PC-9 (cell line): ENCODE results near the gene DUSP21. TPM values are rescaled to one million over a fixed set of nuclear protein-coding genes. Genes with fewer than 3 reads are reported as not detected.

Experiments
- BruUV-seq: library from RNA; stranded (reverse); fragments of 400-500 nt; replicated peaks from 2 replicates; lab custom pipeline; 2021; lab: Mats Ljungman, UMichigan
- CTCF ChIA-PET: fragments of 300-600 bp; sonication (Branson Sonifier 250); formaldehyde crosslinking; loops from one replicate; lab custom pipeline; 2022; ENCODE audit warnings: antibody characterized with exemption; lab: Charles Lee
- POLR2A ChIA-PET: fragments of 300-600 bp; sonication (Branson Sonifier 250); formaldehyde crosslinking; loops from one replicate; lab custom pipeline; 2022; ENCODE audit warnings: antibody characterized with exemption; ENCODE audit not compliant: unreplicated experiment; lab: Charles Lee
- DNase-seq, 2 experiments: peaks; one replicate each; pipeline versions ENCODE4 v3.0.0 to v3.0.0-alpha.2; 2015 to 2022; ENCODE audit warnings: mixed read lengths in 1 of 2
- H2AFZ ChIP-seq: fragments of 200-600 bp; sonication (generic); 2 replicates; pipeline ENCODE4 v1.8.1; 2017; ENCODE audit warnings: antibody characterized with exemption
- H3F3A ChIP-seq: fragments of 200-600 bp; sonication (generic); 2 replicates; pipeline ENCODE4 v1.8.1; 2017; ENCODE audit warnings: antibody characterized with exemption, mild to moderate bottlenecking, low read depth; ENCODE audit not compliant: insufficient read depth
- H3K27ac ChIP-seq: fragments of 200-600 bp; sonication (generic); 2 replicates; pipeline ENCODE4 v1.6.1; 2016; ENCODE audit warnings: mixed run types
- H3K27me3 ChIP-seq: fragments of 200-600 bp; sonication (generic); 2 replicates; pipeline ENCODE4 v1.6.1; 2016; ENCODE audit warnings: low read depth, mixed run types; ENCODE audit not compliant: insufficient read depth
- H3K36me3 ChIP-seq: fragments of 200-600 bp; sonication (generic); 2 replicates; pipeline ENCODE4 v1.6.1; 2016; ENCODE audit warnings: low read depth, mixed run types
- H3K4me1 ChIP-seq: fragments of 200-600 bp; sonication (generic); replicated peaks from 2 replicates; pipeline ENCODE4 v1.6.1; 2016; ENCODE audit warnings: mixed run types; ENCODE audit not compliant: insufficient read depth
- H3K4me2 ChIP-seq: fragments of 200-600 bp; sonication (generic); 2 replicates; pipeline ENCODE4 v1.6.1; 2017; ENCODE audit warnings: mixed run types
- H3K4me3 ChIP-seq: fragments of 200-600 bp; sonication (generic); 2 replicates; pipeline ENCODE4 v1.6.1; 2016; ENCODE audit warnings: mixed run types
- H3K79me2 ChIP-seq: fragments of 200-600 bp; sonication (generic); 2 replicates; pipeline ENCODE4 v1.6.1; 2017; ENCODE audit warnings: low read depth, mixed run types
- H3K9me2 ChIP-seq: fragments of 200-600 bp; sonication (generic); 2 replicates; pipeline ENCODE4 v1.8.1; 2017; ENCODE audit warnings: mild to moderate bottlenecking; ENCODE audit not compliant: insufficient read depth
- H3K9me3 ChIP-seq: fragments of 200-600 bp; sonication (generic); 2 replicates; pipeline ENCODE4 v1.8.1; 2016; ENCODE audit warnings: low read depth; ENCODE audit not compliant: insufficient read depth
- H4K20me1 ChIP-seq: fragments of 200-600 bp; sonication (generic); 2 replicates; pipeline ENCODE4 v1.8.1; 2017; ENCODE audit not compliant: insufficient read depth
- EZH2 ChIP-seq: fragments of 200-600 bp; sonication (generic); IDR thresholded peaks from 2 replicates; pipeline ENCODE4 v1.8.0; 2017; ENCODE audit warnings: antibody characterized with exemption, low read depth
- intact Hi-C: fragments of 100-400 bp; cut with micrococcal nuclease; formaldehyde crosslinking; loops from one replicate; pipeline ENCODE4 v1.10.0; 2022; ENCODE audit not compliant: unreplicated experiment
- total RNA-seq: library from RNA; stranded (reverse); gene quantifications from 2 replicates; pipeline ENCODE4 v1.2.3, GENCODE V29; 2021
- TF ChIP-seq, protein P1 (sequence below): fragments of 200-600 bp; sonication (generic); conservative IDR thresholded peaks from 2 replicates; pipeline ENCODE4 v1.6.1; 2017; ENCODE audit warnings: mixed run types, antibody characterized with exemption, mild to moderate bottlenecking, moderate library complexity

Gene DUSP21
- total RNA-seq, 1 experiment from 2014 or later: not detected

DNA sequence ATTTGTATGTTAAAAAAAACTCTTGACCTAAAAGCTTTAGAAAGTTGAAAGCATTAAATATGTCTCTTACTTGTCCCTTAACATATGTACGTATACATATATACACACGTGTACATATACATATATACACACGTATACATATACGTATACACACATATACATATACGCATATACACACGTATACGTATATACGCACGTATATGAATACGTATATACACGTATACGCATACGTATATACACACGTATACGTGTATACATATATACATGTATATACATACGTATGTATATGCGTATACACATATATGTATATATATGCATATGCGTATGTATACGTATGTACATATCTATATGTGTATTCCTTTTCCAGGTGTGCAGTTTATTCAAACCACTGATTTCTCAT is 32.9 kb downstream of the DUSP21 start:
- intact Hi-C loops: no loop called here
- Histone ChIP-seq H3K79me2 (peaks cover 72% of the 10 kb centered on the region), H4K20me1 (no peaks in the 10 kb centered on the region), H3K9me3 (no peaks in the 10 kb centered on the region), H3K4me3 (no peak overlapping the region), H3K36me3 (no peaks in the 10 kb centered on the region), H3K4me2 (no peak overlapping the region), H3F3A (no peaks in the 10 kb centered on the region), H3K9me2 (no peaks in the 10 kb centered on the region), H2AFZ (no peak overlapping the region), H3K27me3 (no peaks in the 10 kb centered on the region), H3K4me1 (peaks cover 7% of the 10 kb centered on the region; the same call in 1 of the 2 replicates), H3K27ac (no peak overlapping the region)
- ChIA-PET CTCF (no interaction called here), POLR2A (interaction anchor here (0.6 kb wide), 1 partner anchor 27 kb away, joined by 12 read pairs; no protein-coding TSS in a partner anchor)
- BruUV-seq: no TSS peak
- DNase-seq: no peak
- TF ChIP-seq, protein P1, sequence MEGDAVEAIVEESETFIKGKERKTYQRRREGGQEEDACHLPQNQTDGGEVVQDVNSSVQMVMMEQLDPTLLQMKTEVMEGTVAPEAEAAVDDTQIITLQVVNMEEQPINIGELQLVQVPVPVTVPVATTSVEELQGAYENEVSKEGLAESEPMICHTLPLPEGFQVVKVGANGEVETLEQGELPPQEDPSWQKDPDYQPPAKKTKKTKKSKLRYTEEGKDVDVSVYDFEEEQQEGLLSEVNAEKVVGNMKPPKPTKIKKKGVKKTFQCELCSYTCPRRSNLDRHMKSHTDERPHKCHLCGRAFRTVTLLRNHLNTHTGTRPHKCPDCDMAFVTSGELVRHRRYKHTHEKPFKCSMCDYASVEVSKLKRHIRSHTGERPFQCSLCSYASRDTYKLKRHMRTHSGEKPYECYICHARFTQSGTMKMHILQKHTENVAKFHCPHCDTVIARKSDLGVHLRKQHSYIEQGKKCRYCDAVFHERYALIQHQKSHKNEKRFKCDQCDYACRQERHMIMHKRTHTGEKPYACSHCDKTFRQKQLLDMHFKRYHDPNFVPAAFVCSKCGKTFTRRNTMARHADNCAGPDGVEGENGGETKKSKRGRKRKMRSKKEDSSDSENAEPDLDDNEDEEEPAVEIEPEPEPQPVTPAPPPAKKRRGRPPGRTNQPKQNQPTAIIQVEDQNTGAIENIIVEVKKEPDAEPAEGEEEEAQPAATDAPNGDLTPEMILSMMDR: no peak
- TF ChIP-seq EZH2: no peak

DNA sequence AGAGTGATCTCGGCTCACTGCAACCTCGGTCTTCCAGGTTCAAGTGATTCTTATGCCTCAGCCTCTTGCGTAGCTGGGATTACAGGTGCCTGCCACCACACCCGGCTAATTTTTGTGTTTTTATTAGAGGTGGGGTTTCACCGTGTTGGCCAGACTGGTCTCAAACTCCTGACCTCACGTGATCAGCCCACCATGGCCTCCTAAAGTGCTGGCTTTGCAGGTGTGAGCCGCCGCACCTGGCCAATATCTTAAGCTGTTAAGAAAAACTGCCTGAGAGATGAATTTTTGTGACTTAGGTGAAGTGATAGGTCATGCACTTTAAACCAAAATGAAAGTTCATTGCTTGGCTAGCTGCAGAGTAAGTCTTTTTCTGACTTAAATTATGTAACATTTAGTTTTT is 35.0 kb downstream of the DUSP21 start:
- ChIA-PET CTCF (no interaction called here), POLR2A (no interaction called here)
- no peaks in the 10 kb centered on the region for H3K36me3 ChIP-seq
- no peaks in the 10 kb centered on the region for H3K9me2 ChIP-seq
- no peaks in the 10 kb centered on the region for H3F3A ChIP-seq
- H3K4me2 ChIP-seq: no peak overlapping the region
- TF ChIP-seq, protein P1: no peak
- no peak for TF ChIP-seq EZH2
- no peak for DNase-seq
- no peak overlapping the region for H3K27ac ChIP-seq
- no peaks in the 10 kb centered on the region for H4K20me1 ChIP-seq
- BruUV-seq: no TSS peak
- intact Hi-C loops: no loop called here
- no peak overlapping the region for H2AFZ ChIP-seq
- H3K79me2 ChIP-seq: peaks cover 92% of the 10 kb centered on the region
- H3K4me1 ChIP-seq: peaks cover 7% of the 10 kb centered on the region; the same call in 1 of the 2 replicates
- no peaks in the 10 kb centered on the region for H3K27me3 ChIP-seq
- H3K9me3 ChIP-seq: no peaks in the 10 kb centered on the region
- no peak overlapping the region for H3K4me3 ChIP-seq

DNA sequence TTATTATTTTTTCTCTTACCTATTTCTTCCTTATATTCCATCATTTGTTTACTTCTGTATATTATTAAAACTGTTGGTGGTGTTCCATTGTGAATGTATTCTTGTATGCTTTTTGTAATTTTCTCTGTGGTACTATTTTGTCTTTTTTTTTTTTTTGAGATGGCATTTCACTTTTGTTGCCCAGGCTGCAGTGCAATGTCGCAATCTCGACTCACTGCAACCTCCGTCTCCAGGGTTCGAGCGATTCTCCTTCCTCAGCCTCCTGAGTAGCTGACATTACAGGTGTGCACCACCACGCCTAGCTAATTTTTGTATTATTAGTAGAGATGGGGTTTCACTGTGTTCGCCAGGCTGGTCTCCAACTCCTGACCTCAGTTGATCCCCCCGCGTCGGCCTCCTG is 37.7 kb downstream of the DUSP21 start:
- intact Hi-C loops: no loop called here
- POLR2A ChIA-PET: no interaction called here
- H3K27ac ChIP-seq: no peak overlapping the region

More for the DNA sequence above, 37.7 kb downstream of the DUSP21 start:
- CTCF ChIA-PET: no interaction called here
- H4K20me1 ChIP-seq: no peaks in the 10 kb centered on the region
- H3K79me2 ChIP-seq: peaks cover 82% of the 10 kb centered on the region
- no peak for DNase-seq
- H2AFZ ChIP-seq: no peak overlapping the region
- no peaks in the 10 kb centered on the region for H3K9me3 ChIP-seq
- TF ChIP-seq, protein P1: no peak
- TF ChIP-seq EZH2: no peak
- no TSS peak for BruUV-seq
- H3K4me2 ChIP-seq: no peak overlapping the region
- no peaks in the 10 kb centered on the region for H3K36me3 ChIP-seq
- no peaks in the 10 kb centered on the region for H3K4me1 ChIP-seq
- no peaks in the 10 kb centered on the region for H3F3A ChIP-seq
- no peaks in the 10 kb centered on the region for H3K9me2 ChIP-seq
- H3K4me3 ChIP-seq: no peak overlapping the region
- H3K27me3 ChIP-seq: no peaks in the 10 kb centered on the region
